ENCODE results near the gene OSBPL10.
"Not testable (repeated sequence)": the region's sequence is repeated elsewhere in the genome, so short reads cannot be mapped to it uniquely, and the experiment has no call there.

Gene OSBPL10

DNA sequence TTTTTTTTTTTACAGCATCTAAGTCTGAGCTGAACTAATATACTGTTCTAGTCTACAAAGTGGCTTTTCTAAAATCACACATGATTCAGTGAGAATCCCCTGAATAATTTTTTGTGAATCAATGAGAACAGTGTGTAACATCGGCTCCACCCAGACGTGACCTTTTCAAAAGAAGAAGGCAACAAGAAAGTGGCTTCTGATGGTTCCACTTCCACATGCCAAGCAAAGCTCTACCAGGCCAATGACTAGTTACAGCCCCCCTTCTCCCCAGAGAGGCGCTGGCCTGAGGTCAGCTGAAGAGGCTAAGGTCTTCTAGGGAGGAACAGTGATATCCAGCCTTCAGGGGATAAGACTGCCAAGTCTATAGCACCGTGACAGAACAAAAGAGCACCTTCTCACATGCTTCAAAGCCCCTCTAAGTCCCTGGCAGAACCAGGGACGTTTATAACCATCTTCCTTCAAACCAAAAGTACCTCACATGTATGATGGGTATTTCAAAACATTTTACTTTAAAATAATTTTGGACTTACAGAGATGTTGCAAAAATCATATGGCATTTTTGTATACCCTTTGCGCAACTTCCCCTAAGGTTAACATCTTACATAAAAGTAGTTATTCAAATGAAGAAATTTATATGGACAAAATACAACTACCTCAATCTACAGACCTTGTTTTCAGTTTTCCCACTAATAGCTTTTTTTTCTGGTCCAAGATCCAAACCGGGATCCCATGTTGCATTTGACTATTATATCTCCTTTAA, 177.9 kb downstream of the OSBPL10 start:
- DNase-seq = peak; percentile 55

- DNase-seq = no peak
Observed at GRCh38 chr3:31800436-31800835, 180.6 kb downstream of the OSBPL10 start.

- DNase-seq = no peak
Observed at GRCh38 chr3:31798840-31799239, 182.2 kb downstream of the OSBPL10 start.

DNA sequence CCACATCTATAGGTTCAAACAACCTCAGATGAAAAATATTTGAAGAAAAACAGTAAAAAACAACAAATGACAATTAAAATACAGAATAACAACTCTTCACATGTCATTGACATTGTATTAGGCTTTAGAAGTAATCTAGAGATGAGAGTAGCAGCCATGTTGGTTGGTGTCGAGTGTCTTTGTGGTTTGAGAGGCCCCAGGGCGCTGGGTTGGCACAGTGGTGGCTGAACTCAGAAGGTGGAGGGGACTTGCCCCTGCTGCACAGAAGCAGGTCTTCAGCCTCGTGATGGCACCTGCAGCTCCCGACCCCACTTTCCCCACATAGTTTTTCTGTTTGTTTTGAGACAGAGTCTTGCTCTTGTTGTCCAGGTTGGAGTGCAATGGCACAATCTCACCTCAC, 187.2 kb downstream of the OSBPL10 start:
- DNase-seq = no peak

DNA sequence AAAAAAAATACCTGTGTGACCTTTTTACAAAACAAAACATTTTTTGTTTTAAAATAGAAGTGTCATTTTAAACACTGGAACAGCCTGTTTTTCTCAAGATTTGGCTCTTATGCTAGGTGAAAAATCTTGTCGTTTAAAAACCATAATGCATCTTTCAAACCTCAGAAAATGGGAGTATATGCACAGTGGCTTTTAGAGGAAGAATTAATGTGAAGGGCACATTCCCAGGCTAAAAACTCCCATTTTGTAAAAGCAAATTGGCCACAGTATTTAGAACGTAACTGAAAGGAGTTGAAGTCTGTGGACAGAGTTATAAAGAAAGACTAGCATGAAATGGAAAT, 190.0 kb downstream of the OSBPL10 start:
- DNase-seq = no peak

DNA sequence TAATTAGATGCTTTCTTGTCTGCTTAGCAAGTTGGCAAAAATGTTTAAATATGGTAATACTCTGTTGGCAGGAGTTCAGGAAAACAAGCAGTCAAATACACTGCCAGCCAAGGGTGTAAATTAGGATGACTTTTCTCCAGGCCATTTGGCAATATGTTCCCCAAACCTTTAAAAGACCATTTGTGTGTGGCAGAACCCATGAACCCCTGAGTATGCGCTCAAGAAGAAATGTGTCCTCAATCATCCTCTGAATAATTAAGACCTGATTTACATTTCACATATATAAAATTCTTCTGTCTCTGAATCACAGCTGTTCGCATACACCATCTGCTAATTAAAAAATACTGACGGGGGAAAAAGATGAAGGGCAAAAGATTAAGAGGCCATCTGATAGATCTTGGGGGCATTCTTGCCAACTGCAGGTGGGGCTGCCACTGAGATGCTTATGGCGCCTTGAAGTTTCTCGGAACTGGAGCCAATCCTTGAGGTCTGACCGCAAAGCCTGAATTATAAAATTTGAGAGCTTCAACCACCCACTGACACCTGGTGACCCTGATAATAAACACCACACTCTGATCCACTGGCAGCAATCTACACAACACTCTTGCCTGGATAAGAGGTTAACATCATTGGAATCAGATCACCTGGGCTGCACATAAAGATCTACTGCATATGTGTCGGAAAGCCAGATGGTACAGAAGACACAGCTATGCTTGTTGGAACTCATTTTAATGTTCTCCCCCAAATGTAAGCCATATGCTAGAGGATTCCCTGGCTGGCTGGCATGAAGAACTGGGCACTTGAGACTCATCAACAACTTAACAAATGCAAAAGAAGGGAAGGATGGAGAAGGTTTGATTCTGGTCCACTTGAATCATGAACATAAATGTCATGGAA, 190.6 kb downstream of the OSBPL10 start:
- DNase-seq = no peak

- DNase-seq = no peak
Observed at GRCh38 chr3:31789429-31789828, 191.6 kb downstream of the OSBPL10 start.

DNA sequence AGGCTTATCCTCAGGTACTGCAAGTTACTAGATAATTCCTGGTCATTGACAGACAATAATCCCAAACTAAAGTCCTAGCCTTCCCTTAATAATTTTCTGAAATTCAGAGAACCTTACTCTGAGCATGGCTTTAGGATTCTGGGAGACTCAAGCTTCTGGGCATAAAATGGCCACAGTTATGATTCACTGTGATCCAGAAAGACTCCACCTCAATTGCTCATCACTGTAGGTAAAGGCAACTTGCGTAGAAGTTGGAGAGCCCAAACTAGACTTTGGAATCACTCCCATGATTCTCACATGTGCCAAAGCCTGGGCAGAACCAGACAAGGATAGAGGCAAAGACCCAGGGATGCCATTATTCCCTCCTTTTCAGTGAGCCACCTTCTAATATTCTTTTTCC, 195.3 kb downstream of the OSBPL10 start:
- no peak for DNase-seq

- no peak for DNase-seq
Observed at GRCh38 chr3:31785286-31785685, 195.8 kb downstream of the OSBPL10 start.

DNA sequence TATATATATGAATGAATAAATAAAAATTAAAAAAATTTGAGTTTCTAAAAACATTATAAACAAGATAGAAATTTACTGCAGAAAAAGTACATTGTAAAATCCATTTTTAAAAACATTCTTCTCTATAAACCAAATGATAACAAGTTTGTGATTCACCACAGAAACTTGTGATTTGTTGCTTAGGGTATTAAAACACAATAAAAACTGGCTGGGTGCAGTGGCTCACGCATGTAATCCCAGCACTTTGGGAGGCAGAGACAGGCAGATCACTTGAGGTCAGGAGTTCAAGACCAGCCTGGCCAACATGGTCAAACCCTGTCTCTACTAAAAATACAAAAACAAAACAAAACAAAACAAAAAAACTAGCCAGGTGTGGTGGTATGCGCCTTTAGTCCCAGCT, 197.2 kb downstream of the OSBPL10 start:
- DNase-seq = not testable (repeated sequence)

DNA sequence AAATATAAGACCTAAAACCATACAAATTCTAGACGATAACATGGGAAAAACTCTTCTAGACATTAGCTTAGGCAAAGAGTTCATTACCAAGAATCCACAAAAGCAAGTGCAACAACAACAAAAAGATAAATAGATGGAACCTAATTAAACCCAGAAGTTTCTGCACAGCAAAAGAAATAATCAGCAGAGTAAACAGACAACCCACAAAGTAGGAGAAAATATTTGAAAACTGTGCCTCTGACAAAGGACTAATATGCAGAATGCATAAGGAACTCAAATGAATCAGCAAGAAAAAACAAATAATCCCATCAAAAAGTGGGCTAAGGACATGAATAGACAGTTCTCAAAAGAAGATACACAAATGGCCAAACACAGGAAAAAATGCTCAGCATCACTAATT, 198.8 kb downstream of the OSBPL10 start:
- not testable (repeated sequence) for DNase-seq

- no peak for DNase-seq
Observed at GRCh38 chr3:31779514-31779913, 201.5 kb downstream of the OSBPL10 start.

DNA sequence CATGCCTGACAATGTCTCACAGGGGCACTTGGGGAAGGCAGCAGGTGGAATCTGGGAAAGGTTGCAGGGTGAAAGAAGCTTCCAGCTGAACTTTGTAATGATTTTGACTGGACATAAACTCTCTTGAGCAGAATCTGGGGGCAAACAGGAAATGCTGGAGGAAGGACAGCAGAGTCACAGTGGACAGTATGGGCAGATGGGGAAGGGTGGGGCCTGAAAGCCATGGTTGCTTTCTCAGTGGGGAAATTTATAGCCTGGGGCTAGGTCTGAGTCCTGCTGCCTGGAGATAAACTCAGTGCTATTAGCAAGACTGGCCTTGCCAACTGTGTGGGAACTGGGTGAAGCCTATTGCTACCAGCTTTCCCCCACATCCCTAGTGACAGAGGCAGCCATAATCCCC, 203.2 kb downstream of the OSBPL10 start:
- no peak for DNase-seq

DNA sequence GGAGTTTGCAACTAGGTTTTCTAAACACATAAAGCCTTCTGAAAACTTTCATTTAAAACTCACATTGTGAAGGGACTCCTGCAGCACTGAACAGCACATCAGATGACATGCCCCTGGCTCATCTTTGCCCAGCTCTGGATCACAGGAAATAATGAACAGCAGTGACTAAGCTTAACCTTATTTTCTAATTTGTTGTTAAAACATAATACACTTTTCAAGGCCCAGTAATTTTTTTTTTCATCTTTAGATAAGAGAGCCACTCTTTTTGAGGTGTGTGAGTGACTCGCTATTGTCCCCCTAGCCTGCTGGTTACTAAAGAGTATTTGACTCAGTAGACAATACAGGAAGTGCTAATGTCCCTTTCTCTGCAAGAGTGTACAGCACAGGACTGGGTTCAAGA, 204.0 kb downstream of the OSBPL10 start:
- DNase-seq = no peak

- no peak for DNase-seq
Observed at GRCh38 chr3:31776016-31776415, 205.0 kb downstream of the OSBPL10 start.

DNA sequence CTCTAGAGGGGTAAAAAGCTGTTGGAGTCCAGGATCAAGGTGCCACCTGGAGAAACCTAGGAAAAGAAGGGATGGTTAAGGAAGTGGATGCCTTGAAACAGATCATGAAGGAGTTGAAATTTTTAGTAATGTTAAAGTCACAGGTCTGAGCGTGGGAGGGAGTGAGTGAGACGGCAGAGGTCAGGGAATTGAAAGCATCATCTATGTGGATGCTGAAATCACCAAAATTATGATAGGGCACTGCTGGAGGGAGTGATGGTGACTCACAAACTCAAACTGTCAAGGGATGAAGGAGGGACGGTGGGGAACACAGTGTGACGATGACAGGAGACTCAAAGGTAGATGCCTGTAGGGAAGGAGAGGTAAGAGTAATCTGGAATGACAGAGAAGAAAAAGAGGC, 205.7 kb downstream of the OSBPL10 start:
- DNase-seq = no peak

GRCh38 chr3:31772758-31773473, 208.1 kb downstream of the OSBPL10 start:
- DNase-seq = no peak

GRCh38 chr3:31772272-31772671, 208.8 kb downstream of the OSBPL10 start:
- no peak for DNase-seq

- no peak for DNase-seq
Observed at GRCh38 chr3:31770822-31771326, 210.2 kb downstream of the OSBPL10 start.

DNA sequence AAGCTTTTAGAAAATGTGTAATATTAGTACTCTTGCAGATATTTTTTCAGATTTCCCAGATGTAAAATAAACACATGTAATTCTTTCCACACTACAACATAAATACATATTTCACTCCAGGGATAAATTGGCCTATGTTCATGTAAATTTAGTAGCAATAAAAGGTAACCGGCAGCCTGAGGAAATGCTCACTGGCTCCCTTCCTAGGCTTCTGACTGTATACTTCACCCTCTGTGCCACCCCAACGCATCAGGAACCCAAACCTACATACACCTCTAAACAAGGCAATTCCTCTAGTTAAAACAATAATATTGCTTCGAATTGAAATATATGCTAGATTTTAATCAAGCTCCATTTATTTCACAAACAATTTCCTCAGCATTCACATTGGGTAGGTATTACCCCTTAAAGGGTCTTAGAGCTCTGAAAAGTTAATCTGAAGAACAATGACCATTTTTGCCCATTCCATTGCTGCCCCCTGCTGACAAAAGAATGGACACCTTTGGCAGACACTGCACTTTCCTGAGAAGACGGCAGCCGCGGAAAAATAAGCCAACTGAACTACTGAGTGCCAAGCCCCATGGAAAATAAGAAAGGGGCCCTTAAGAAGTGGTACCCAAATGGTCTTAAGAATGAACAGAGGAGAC, 212.5 kb downstream of the OSBPL10 start:
- DNase-seq = peak; percentile 85

GRCh38 chr3:31767920-31768319, 213.1 kb downstream of the OSBPL10 start:
- no peak for DNase-seq

DNA sequence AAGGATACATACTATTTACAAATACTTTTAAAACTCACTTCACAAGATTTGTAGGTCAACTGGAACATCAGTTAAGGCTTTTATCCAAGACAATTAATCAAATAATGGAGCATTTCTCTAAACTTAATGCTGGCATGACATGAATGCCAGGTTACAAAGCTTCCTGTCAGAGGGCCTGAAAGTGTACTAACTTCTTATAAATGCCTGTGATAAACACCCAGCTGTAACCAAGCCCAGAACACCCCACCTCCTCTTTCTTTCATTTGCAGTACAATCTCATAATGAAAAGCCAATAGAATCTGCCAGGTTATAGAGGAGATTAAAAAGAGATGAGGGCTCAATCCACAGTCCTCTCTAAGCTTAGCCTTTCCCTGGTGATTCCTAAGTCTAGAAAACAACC, 214.4 kb downstream of the OSBPL10 start:
- no peak for DNase-seq

DNA sequence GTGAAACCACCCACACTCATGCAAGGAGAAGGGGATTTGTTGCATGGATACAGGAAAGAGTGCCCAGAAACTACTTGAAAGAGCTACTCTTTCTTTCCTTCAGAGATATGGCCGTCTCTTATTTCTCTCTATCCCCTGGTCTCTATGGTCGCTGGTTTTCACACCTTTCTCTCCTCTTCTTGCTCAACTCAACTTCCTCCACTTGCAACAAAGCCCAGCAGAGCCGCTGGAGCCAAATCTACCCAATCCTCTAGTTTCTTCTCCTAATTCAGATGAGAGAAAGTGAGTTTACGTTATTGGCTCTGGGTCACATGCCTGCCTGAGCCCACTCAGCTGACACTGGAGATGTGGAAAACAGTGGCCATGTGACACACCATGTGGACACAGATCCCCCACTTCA, 215.2 kb downstream of the OSBPL10 start:
- DNase-seq = no peak

All from hematopoietic multipotent progenitor cell treated with erythropoietin and hydrocortisone succinate and interleukin-3 and kit ligand, for 4 days (in vitro differentiated cells).